Measurements from ENCODE around the gene ZFAND4.

DNA sequence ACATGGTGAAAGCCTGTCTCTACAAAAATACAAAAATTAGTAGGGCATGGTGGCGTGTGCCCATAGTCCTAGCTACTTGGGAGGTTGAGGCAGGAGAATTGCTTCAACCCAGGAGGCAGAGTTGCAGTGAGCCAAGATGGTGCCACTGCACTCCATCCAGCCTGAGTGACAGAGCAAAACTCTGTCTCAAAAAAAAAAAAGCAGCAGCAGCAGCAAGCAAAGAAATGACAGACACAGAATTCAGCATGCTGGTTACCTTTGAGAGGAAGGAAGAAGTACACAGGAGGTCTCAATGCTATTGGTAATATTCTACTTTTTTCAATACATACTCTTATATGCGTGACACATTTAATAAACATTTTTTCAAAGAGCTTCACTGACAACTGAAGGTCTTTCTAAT lies 81.3 kb downstream of the ZFAND4 start:
- TF ChIP-seq, protein P1, sequence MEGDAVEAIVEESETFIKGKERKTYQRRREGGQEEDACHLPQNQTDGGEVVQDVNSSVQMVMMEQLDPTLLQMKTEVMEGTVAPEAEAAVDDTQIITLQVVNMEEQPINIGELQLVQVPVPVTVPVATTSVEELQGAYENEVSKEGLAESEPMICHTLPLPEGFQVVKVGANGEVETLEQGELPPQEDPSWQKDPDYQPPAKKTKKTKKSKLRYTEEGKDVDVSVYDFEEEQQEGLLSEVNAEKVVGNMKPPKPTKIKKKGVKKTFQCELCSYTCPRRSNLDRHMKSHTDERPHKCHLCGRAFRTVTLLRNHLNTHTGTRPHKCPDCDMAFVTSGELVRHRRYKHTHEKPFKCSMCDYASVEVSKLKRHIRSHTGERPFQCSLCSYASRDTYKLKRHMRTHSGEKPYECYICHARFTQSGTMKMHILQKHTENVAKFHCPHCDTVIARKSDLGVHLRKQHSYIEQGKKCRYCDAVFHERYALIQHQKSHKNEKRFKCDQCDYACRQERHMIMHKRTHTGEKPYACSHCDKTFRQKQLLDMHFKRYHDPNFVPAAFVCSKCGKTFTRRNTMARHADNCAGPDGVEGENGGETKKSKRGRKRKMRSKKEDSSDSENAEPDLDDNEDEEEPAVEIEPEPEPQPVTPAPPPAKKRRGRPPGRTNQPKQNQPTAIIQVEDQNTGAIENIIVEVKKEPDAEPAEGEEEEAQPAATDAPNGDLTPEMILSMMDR (IDR thresholded peaks at IDR 0.05), result no peak
- no peak for TF ChIP-seq POLR2A (IDR thresholded peaks at IDR 0.05)
